GM19099 (cell line): ENCODE measurements around the gene ZNF174.

Experiments
- POLR2A ChIP-seq: IDR thresholded peaks from 3 replicates; pipeline ENCODE4 v1.6.1; 2011; ENCODE audit warnings: low read depth; ENCODE audit not compliant: insufficient read length; ENCODE audit errors: extremely low read depth

The ZNF174 gene

GRCh38 chr16:3400779-3401688 lies at the start of gene ZNF174, which contains the start of gene ZSCAN32:
Gene ZNF174 (plus strand): TSS chr16:3401215. CDS start chr16:3402005, 790 bp downstream.
Gene ZSCAN32 (minus strand): TSS chr16:3401004. CDS start chr16:3397557, 3,447 bp downstream.
- peak; percentile 91 for TF ChIP-seq POLR2A

DNA sequence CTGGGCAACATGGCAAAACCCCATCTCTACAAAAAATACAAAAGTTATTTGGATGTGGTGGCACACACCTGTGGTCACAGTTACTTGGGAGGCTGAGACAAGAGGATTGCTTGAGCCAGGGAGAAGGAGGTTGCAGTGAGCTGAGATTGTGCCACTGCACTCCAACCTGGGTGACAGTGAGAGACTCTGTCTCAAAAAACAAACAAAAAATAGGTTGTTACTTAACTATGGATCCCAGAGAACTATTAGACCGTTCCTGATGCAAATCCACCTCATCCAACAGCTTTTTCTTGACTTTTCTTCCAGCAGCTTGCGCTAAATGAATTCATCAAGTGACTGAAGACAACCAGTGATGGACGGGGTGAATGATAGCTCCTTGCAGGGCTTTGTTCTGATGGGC lies 45.4 kb upstream of the ZNF174 start, which contains the start of gene OR2C1:
TSS of gene OR2C1 (plus strand) at position 301 of the 400 bp plus-strand sequence. CDS start at position 353, 52 bp downstream.
- no peak for TF ChIP-seq POLR2A

DNA sequence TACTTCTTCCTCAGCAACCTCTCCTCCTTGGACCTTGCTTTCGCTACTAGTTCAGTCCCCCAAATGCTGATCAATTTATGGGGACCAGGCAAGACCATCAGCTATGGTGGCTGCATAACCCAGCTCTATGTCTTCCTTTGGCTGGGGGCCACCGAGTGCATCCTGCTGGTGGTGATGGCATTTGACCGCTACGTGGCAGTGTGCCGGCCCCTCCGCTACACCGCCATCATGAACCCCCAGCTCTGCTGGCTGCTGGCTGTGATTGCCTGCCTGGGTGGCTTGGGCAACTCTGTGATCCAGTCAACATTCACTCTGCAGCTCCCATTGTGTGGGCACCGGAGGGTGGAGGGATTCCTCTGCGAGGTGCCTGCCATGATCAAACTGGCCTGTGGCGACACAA lies 44.9 kb upstream of the ZNF174 start:
- TF ChIP-seq POLR2A, result no peak

- no peak for TF ChIP-seq POLR2A
Observed at GRCh38 chr16:3358871-3359270, 42.1 kb upstream of the ZNF174 start.

- TF ChIP-seq POLR2A, result no peak
Observed at GRCh38 chr16:3362931-3363330, 38.1 kb upstream of the ZNF174 start.

DNA sequence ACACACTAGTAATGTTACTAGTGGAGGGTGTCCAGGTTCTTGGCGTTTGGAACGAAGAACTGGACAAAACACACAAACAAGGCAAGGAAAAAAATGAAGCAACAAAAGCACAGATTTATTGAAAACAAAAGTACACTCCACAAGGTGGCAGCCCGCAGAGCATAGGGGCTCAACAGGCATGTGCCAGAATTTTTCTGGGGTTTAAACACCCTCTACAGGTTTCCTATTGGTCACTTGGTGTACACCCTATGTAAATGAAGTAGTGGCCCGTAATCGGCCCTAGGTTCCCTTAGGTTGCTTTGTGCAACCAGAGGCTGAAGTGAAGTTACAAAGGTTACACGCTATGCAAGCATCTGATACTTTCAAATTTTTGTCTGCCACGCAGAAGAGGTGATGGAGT lies 37.2 kb upstream of the ZNF174 start:
- TF ChIP-seq POLR2A, result no peak

DNA sequence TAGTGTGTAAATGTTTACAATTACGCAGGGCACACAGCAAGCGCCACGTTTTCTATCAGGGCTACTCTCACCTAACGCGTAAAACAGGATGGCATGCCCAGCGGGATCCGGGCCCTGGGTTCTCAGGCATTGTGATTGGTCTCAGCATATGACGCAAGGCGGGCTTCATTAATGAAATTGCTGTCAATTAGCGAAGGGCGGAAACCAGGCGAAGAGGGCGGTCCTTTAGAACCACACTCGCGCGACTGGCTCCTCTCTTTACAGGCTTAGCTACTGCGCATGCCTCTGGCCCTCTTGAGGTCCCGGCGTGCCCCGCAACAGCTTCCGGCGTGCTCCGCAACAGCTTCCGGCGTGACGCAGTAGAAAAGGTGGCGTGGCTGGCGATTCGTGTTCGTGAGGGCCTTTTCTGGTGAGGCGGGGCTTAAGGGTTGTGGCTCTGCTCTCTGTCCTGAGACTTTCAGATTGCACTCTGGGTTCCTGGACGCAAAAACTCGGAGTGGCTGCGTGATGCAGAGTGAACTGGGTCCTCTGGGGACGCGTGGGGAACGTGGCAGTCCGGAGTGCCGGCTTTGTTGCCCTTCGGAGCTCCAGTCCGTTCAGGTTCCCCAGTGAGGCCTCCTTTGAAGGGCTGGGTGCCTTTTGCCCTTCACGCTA lies 36.1 kb upstream of the ZNF174 start:
- TF ChIP-seq POLR2A, result peak; percentile 33

GRCh38 chr16:3369073-3369472 lies 31.9 kb upstream of the ZNF174 start:
- TF ChIP-seq POLR2A, result no peak

- no peak for TF ChIP-seq POLR2A
Observed at GRCh38 chr16:3375680-3376079, 25.3 kb upstream of the ZNF174 start.

- TF ChIP-seq POLR2A, result no peak
Observed at GRCh38 chr16:3377917-3378316, 23.1 kb upstream of the ZNF174 start.

DNA sequence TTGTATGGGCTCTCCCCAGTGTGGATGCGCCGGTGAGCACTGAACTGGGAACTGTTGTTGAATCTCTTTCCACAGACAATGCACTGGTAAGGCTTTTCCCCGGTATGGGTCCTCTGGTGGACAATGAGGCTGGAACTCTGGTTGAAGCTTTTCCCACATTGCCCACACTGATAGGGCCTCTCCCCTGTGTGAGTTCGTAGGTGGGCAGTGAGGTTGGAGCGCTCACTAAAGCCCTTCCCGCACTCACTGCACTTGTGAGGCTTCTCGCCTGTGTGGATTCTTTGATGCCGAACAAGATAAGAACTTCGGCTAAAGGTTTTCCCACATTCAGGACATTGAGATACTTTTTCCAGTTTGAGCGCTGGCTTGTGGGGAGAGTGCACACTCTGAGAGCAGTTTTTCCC lies 18.0 kb upstream of the ZNF174 start:
- TF ChIP-seq POLR2A, result no peak

DNA sequence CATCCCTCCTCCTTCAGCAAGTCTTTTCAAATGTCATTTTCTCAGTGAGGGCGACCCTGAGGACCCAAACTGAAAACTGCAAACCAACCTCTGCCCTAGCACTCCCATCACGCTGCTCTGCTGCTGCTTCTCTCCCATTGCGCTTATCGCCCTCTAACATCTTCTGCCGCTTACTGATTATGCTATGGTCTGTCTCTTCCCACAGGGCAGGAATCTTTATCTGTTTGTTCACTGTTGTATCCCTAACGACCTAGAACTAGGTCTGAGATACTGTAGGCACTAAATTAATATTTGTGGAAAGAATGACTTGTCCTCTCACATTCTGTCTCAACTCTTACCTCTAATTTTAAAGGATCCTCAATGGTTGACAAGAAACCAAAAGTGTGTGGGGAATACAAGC lies 12.7 kb upstream of the ZNF174 start:
- TF ChIP-seq POLR2A, result no peak

- TF ChIP-seq POLR2A, result no peak
Observed at GRCh38 chr16:3389663-3390338, 11.2 kb upstream of the ZNF174 start.

GRCh38 chr16:3400446-3400778 lies 603 bp upstream of the ZNF174 start:
- no peak for TF ChIP-seq POLR2A

DNA sequence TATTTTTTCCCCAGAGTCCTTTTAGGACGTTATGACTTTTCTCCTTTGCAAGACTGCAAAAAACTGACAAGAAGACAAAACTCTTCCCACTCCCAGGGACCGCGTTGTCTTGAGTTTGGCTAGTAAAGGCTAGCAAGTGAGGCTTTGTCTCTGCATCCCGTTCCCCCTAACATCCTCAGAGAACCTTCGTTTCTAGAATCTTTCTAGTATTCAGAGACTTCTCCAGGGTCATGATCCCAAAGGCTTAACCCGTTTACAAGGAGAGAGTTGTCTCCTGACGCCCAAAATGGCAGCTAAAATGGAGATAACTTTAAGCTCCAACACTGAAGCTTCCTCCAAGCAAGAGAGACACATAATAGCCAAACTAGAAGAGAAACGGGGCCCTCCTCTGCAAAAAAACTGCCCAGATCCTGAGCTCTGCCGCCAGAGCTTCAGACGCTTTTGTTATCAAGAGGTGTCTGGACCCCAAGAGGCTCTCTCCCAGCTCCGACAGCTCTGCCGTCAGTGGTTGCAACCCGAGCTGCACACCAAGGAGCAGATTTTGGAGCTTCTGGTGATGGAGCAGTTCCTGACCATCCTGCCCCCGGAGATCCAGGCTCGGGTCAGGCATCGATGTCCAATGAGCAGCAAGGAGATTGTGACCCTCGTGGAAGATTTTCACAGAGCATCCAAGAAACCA lies 843 bp downstream of the ZNF174 start:
- TF ChIP-seq POLR2A, result no peak

- TF ChIP-seq POLR2A, result no peak
Observed at GRCh38 chr16:3408561-3409197, 7.7 kb downstream of the ZNF174 start.
